ENCODE data around the gene HSPA12A.
A peak's percentile ranks its signal among the peaks of the same experiment; 100 is the strongest.

The HSPA12A gene

GRCh38 chr10:116769791-116770190 lies 27.4 kb upstream of the HSPA12A start:
- DNase-seq = no peak

DNA sequence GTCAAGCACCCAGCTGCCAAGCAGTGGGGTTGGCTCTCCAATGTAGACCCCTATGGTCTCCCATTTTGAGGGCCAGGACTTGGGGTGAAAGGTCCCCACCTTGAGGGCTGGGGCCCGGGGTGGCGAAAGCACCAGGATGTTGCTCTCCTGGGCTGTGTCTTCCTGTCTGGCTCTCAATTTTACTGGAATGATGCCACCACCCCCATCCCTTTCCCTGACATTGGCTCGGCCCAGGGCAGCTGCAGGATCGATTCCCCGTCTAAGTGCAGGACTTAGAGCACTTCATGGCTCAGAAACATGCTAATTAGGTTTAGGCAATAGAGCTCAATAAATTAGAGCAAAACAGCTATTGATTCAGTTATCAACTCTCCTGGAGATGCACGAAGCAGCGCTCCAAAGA lies 27.0 kb upstream of the HSPA12A start:
- DNase-seq = no peak

DNA sequence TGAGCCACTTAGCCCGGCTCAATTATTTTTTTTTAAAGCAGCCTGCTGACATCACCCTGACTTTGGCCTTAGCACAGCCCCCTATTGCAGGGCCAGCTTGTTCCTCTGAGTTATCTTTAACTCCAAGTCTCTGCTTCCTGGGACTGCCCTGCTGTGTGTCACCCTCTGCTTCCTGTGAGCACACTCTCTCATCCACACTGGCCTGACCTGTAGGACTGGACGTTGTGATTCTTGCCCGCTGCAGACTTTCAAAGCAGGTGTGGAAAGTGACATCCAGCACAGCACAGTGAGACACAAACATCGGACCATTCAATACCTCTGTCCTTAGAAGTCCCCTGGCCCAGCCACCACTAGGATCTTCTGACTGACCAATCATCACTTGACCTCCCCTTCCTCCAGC lies 26.4 kb upstream of the HSPA12A start:
- no peak for DNase-seq

DNA sequence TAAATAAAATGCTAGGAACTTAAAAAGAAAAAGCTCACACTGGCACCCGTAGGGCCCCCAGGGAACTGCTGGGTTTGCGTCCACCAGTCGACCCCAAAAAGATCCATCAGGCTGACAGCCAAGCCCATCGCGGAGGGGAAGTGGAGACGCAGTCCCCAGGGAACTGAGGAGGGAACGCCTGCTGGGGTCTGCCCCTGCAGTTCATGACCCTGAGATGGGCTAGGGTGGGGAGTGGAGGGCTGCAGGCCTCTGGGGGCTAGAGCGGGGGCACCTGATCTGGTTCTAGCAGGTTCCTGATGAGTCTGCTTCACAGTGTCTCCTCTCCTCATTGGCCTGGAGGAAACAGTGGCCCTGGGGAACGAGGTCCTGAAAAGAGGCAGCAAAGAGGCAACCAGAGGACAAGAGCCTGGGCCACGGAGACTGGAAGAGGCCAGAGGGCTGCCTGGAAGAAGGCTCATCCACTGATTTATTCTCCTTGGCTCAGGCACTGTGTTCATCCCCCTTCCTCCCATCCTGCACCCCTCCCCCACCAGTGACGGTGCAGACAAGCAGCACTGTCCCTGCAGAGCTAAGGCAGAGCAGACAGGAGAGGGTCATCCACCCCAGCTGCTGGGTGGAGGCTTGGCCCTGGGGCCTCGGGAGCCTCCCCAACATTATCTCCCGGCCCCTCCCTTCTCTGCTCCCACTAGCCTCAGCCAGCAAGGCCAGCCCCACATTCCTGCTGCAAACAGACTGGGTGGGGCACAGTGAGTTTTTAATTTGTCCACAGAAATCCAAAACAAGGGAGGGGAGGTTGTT lies 24.7 kb upstream of the HSPA12A start:
- no peak for DNase-seq

DNA sequence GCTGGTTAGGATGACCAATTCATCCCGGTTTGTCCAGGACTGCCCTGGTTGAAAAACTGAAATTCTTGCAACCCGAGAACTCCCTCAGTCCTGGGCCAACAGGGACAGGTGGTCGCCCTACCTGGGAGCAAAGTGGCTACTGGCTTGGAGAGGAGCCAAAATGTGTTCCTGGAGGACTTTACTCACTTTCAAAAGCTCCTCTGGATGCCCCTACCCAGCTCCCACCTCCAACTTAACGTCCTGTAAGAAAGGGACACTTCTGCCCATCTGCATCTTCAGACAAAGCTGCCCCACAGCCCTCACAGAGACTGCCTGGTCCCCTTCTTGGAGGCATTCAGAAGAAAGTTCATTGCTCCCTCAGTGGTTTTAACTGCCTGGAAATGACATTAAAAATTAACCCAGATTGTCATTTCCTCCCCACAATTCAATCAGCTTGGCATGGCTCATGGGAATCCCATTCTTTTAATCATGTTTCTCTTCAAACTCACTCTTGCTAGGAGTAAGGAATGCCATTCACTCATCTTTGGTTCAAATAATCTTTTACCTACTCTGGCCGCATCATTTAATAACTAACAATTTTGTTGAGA lies 24.0 kb upstream of the HSPA12A start:
- no peak for DNase-seq

GRCh38 chr10:116765648-116766081 lies 23.3 kb upstream of the HSPA12A start:
- peak; percentile 34 to 51 for DNase-seq

DNA sequence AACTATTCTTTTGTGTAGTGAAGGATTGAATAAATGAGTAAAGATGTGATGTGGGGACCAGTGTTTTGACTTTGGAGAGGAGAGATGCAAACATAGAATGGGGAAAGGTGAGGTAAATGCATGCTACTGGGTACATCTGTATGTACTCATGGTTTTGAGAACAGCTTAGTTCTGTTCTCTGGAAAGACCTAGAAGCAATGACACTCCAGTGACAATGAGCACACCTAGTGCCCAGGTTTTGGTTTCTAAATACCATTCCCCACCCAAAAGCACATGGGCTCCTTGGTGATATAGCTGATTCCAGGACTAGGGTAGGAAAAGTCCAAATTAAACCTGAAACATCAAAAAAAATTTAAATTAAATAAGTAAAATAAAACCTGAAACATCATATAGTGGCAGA lies 22.6 kb upstream of the HSPA12A start:
- no peak for DNase-seq

GRCh38 chr10:116763440-116763839 lies 21.1 kb upstream of the HSPA12A start:
- DNase-seq = no peak

GRCh38 chr10:116761883-116762282 lies 19.5 kb upstream of the HSPA12A start:
- no peak for DNase-seq

DNA sequence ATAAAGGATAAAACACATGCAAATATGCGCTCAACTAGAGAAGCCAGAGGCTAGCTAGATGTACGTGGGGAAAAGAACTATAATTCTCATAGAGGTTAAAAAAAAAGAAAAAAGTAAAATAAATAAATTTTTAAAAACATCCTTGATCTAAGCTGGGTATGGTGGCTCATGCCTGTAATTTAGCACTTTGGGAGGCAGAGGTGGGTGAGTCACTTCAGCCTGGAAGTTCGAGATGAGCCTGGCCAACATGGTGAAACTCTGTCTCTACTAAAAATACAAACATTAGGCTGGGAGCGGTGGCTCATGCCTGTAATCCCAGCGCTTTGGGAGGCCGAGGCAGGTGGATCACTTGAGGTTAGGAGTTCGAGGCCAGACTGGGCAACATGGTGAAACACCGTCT lies 18.6 kb upstream of the HSPA12A start:
- no peak for DNase-seq

- no peak for DNase-seq
Observed at GRCh38 chr10:116757246-116757645, 14.9 kb upstream of the HSPA12A start.

- DNase-seq = no peak
Observed at GRCh38 chr10:116756277-116756676, 13.9 kb upstream of the HSPA12A start.

- no peak for DNase-seq
Observed at GRCh38 chr10:116753759-116754158, 11.4 kb upstream of the HSPA12A start.

DNA sequence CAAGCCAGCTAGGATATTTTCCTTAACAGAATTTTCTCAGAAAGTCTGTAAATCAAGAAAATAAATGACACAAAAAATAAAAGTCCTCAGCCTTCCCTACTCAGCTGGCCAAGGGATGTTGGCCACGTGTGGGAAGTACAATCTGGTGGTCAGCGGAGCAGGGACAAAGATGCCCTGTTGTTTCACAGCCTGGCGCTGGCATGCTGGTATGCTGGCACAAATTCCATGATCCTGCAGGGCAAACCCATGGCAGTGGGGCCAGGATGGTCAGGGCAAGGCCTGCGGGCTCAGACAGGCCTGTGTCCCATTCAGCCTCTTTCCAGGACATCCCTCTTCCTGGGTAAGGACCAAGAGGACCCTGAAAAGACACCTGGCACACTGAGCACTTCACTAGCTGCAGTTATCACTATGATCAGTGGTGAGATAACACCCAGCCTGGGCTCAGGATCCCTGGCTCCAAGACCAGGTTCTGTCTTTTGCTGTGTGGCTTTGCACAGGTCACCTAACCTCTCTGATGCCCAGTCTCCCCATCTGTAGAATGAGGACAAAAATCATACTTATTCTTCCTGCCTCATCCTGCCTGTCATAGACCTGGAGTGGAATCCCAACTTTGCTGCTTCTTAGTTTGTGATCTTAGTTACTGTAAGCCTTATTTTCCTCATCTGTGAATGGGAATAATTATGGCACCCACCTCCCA lies 10.8 kb upstream of the HSPA12A start:
- DNase-seq = no peak

- DNase-seq = no peak
Observed at GRCh38 chr10:116752563-116752962, 10.2 kb upstream of the HSPA12A start.

DNA sequence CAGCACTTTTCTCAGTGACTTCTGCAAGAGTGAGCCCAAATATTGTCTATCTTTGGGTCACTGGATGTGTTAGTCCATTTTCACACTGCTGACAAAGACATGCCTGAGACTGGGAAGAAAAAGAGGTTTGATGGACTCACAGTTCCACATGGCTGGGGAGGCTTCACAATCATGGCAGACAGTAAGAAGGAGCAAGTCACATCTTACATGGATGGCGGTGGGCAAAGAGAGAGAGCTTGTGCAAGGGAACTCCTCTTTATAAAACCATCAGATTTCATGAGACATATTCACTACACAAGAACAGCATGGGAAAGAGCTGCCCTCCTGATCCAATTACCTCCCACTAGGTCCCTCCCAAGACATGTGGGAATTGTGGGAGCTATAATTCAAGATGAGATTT lies 6.1 kb upstream of the HSPA12A start:
- no peak for DNase-seq

DNA sequence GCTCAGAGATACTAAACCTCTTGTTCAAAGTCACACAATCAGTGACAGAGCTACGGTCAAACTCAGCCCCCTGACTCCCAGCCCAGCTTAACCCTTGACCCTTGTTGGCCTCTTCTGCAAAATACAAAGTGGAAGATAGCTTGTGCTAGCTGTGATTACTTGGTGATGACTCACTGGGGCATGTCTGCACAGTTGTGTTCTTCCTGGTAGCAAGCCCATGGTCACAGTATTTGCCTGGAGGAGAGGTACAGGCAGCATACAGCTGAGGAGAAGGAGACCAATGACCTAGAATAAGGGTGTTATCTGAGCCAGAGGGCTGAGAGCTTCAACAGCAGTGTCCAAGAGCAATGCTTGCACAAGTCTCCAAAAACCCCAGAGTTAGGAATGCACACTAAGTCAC lies 5.7 kb upstream of the HSPA12A start:
- no peak for DNase-seq

DNA sequence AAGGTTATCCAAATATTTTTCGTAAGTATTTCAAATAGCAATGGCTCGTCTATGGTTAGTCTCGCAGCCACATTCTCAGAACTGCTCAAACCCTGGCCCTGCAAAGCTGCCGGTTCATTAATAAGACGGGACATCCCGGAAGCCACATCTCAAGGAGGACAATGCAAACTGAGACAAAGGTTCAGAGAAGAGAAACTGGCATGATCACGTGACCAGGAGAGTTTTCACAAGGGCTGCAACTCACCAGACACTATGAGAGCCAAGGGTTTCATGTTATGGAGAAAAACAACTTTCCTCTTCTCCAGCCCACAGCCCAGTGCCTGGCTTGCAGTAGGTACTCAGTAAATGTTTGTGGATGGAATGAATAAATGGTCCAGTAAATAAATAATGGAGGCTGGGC lies 5.0 kb upstream of the HSPA12A start:
- no peak for DNase-seq

- no peak for DNase-seq
Observed at GRCh38 chr10:116744885-116745284, 2.5 kb upstream of the HSPA12A start.

- DNase-seq = no peak
Observed at GRCh38 chr10:116744163-116744753, 1.9 kb upstream of the HSPA12A start.

DNA sequence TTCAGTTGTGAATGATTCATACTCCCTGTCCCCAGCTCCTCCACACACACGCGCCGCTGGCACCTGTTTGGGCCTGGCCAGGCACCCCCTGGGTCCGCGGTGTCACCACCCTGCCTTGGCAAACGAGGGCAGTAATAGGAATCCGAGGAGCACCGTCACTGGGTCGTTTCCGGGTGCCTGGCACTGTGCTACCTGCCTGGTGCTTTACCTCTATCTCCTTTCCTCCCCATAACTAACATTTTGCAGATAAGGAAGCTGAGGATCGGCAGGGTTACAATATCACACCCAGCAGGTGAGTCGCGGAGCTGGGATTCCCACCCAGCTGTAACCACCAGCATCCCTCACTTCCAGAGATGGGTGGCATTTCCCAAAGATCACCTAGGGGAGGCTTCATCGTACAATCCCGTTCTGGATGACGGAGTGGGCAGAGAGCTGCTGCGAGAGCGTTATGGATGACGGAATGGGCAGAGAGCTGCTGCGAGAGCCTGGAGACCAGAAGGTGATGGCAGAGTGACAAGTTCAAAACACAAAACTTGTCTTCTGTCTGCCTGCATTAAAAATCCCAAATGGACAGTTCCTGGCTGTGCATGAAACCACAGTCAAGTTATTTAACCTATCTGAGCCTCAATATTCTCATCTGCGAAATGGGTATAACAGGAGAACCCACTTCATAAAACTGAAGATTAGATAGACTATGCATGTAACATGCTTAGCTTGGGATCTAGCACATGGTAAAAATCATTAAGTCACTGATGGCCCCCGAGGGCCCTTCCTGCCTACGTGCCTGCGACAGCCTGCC lies 1.1 kb upstream of the HSPA12A start:
- DNase-seq = no peak

- DNase-seq = no peak
Observed at GRCh38 chr10:116741391-116742351, 695 bp downstream of the HSPA12A start.

All from stimulated activated CD4-positive, alpha-beta T cell treated with anti-CD3 and anti-CD28 coated beads, Interleukin-2, amount 100 ng/mL, for 24 hours (primary cell).